Measurements from ENCODE around the gene DYRK1A.

DYRK1A gene

GRCh38 chr21:37455504-37455911 is 88.9 kb downstream of the DYRK1A start:
- CTCF ChIA-PET: interaction anchor here (0.6 kb wide), 1 partner anchor 459 kb away, joined by 3 read pairs; no protein-coding TSS in a partner anchor
- POLR2A ChIA-PET: interaction anchor here (0.8 kb wide), 1 partner anchor 108 kb away, joined by 3 read pairs; no protein-coding TSS in a partner anchor
- no peak overlapping the region for H3K4me3 ChIP-seq (ENCODE audit: low read depth, low read length)
- peaks cover 42% of the 10 kb centered on the region for H3K4me1 ChIP-seq (ENCODE audit: control insufficient read depth, insufficient read depth, low read length)
- H3K27ac ChIP-seq (ENCODE audit: extremely low read depth, low read depth, low read length): no peak overlapping the region
- no peak for TF ChIP-seq GFI1B (tag by site-specific recombination; IDR thresholded peaks at IDR 0.05)
- no peak for TF ChIP-seq ZSCAN18 (tag by site-specific recombination; IDR thresholded peaks at IDR 0.05)
- no peak for TF ChIP-seq ZNF184 (tag by site-specific recombination; IDR thresholded peaks at IDR 0.05)
- no peak for TF ChIP-seq OVOL3 (tag by site-specific recombination; IDR thresholded peaks at IDR 0.05)
- no peak for TF ChIP-seq ZNF544 (tag by site-specific recombination; IDR thresholded peaks at IDR 0.05)
- TF ChIP-seq, protein P1, sequence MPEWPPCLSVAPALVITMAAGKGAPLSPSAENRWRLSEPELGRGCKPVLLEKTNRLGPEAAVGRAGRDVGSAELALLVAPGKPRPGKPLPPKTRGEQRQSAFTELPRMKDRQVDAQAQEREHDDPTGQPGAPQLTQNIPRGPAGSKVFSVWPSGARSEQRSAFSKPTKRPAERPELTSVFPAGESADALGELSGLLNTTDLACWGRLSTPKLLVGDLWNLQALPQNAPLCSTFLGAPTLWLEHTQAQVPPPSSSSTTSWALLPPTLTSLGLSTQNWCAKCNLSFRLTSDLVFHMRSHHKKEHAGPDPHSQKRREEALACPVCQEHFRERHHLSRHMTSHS (tag by site-specific recombination; IDR thresholded peaks at IDR 0.05): no peak
- TF ChIP-seq ZNF146 (tag by site-specific recombination; IDR thresholded peaks at IDR 0.05): no peak
- H3K9me3 ChIP-seq (ENCODE audit: control insufficient read depth, insufficient read depth, low read depth, low read length): no peaks in the 10 kb centered on the region
- no peaks in the 10 kb centered on the region for H3K36me3 ChIP-seq (ENCODE audit: control insufficient read depth in 2 of 2, insufficient read depth in 1 of 2, low read length in 2 of 2)

GRCh38 chr21:37458669-37459276 is 92.2 kb downstream of the DYRK1A start:
- Histone ChIP-seq H3K27ac (ENCODE audit: extremely low read depth, low read depth, low read length) (0 out of 2 replicates have a peak overlapping the region, but pooled peaks have one; percentile 7), H3K36me3 (ENCODE audit: control insufficient read depth in 2 of 2, insufficient read depth in 1 of 2, low read length in 2 of 2) (no peaks in the 10 kb centered on the region), H3K9me3 (ENCODE audit: control insufficient read depth, insufficient read depth, low read depth, low read length) (no peaks in the 10 kb centered on the region), H3K4me1 (ENCODE audit: control insufficient read depth, insufficient read depth, low read length) (peaks cover 31% of the 10 kb centered on the region), H3K4me3 (ENCODE audit: low read depth, low read length) (no peak overlapping the region)
- TF ChIP-seq TRIM28 (IDR thresholded peaks at IDR 0.05; ENCODE audit: borderline replicate concordance, low read length): 0 out of 2 replicates have a peak, but pooled peaks have one; percentile 32
- TF ChIP-seq RBAK (tag by site-specific recombination; IDR thresholded peaks at IDR 0.05): no peak
- ChIA-PET POLR2A (no interaction called here), CTCF (interaction anchor here (0.7 to 1.8 kb wide), 5 partner anchors 13 to 645 kb away, joined by 3 to 5 read pairs (median 4); no protein-coding TSS in a partner anchor)

DNA sequence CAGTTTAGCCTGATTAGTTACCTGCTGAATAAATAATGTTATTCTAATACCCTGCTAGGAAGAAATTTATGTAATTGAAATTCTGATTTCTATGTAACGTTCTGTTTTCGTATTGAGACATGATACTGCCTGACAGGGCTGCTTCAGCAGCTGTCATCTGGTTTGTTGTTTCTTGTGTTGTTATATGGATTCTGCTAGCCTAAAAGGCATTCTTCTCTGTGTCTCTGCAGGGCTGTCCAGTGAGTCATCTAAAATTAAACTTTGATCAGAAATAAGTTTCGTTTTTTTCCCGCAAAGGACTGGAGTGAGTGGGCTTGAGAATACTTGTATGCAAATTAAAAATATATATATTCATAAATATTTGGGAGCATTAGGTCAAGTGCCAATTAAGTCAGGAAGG is 93.0 kb downstream of the DYRK1A start:
- ChIA-PET POLR2A (no interaction called here), CTCF (interaction anchor here (0.6 to 1.8 kb wide), 4 partner anchors 9 to 113 kb away, joined by 3 to 5 read pairs (median 3); no protein-coding TSS in a partner anchor)
- Histone ChIP-seq H3K4me3 (ENCODE audit: low read depth, low read length) (no peak overlapping the region), H3K4me1 (ENCODE audit: control insufficient read depth, insufficient read depth, low read length) (peaks cover 30% of the 10 kb centered on the region), H3K9me3 (ENCODE audit: control insufficient read depth, insufficient read depth, low read depth, low read length) (no peaks in the 10 kb centered on the region), H3K27ac (ENCODE audit: extremely low read depth, low read depth, low read length) (no peak overlapping the region), H3K36me3 (ENCODE audit: control insufficient read depth in 2 of 2, insufficient read depth in 1 of 2, low read length in 2 of 2) (no peaks in the 10 kb centered on the region)
- TF ChIP-seq, protein P2, sequence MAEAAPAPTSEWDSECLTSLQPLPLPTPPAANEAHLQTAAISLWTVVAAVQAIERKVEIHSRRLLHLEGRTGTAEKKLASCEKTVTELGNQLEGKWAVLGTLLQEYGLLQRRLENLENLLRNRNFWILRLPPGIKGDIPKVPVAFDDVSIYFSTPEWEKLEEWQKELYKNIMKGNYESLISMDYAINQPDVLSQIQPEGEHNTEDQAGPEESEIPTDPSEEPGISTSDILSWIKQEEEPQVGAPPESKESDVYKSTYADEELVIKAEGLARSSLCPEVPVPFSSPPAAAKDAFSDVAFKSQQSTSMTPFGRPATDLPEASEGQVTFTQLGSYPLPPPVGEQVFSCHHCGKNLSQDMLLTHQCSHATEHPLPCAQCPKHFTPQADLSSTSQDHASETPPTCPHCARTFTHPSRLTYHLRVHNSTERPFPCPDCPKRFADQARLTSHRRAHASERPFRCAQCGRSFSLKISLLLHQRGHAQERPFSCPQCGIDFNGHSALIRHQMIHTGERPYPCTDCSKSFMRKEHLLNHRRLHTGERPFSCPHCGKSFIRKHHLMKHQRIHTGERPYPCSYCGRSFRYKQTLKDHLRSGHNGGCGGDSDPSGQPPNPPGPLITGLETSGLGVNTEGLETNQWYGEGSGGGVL (tag by site-specific recombination; IDR thresholded peaks at IDR 0.05): no peak
- TF ChIP-seq ZNF558 (tag by site-specific recombination; IDR thresholded peaks at IDR 0.05) (no peak), ZNF311 (tag by site-specific recombination; IDR thresholded peaks at IDR 0.05; ENCODE audit: borderline replicate concordance) (no peak), ZNF16 (tag by site-specific recombination; IDR thresholded peaks at IDR 0.05; ENCODE audit: low read depth) (no peak), ZNF837 (tag by site-specific recombination; IDR thresholded peaks at IDR 0.05) (no peak), ZNF404 (tag by site-specific recombination; IDR thresholded peaks at IDR 0.05) (no peak), GLIS1 (tag by site-specific recombination; IDR thresholded peaks at IDR 0.05) (no peak), ZNF513 (tag by site-specific recombination; IDR thresholded peaks at IDR 0.05) (no peak), OSR2 (tag by site-specific recombination; IDR thresholded peaks at IDR 0.05) (peak; percentile 57; the same call in 1 of the 2 replicates)
- TF ChIP-seq, protein P3, sequence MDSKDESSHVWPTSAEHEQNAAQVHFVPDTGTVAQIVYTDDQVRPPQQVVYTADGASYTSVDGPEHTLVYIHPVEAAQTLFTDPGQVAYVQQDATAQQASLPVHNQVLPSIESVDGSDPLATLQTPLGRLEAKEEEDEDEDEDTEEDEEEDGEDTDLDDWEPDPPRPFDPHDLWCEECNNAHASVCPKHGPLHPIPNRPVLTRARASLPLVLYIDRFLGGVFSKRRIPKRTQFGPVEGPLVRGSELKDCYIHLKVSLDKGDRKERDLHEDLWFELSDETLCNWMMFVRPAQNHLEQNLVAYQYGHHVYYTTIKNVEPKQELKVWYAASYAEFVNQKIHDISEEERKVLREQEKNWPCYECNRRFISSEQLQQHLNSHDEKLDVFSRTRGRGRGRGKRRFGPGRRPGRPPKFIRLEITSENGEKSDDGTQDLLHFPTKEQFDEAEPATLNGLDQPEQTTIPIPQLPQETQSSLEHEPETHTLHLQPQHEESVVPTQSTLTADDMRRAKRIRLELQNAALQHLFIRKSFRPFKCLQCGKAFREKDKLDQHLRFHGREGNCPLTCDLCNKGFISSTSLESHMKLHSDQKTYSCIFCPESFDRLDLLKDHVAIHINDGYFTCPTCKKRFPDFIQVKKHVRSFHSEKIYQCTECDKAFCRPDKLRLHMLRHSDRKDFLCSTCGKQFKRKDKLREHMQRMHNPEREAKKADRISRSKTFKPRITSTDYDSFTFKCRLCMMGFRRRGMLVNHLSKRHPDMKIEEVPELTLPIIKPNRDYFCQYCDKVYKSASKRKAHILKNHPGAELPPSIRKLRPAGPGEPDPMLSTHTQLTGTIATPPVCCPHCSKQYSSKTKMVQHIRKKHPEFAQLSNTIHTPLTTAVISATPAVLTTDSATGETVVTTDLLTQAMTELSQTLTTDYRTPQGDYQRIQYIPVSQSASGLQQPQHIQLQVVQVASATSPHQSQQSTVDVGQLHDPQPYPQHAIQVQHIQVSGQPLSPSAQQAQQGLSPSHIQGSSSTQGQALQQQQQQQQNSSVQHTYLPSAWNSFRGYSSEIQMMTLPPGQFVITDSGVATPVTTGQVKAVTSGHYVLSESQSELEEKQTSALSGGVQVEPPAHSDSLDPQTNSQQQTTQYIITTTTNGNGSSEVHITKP (tag by site-specific recombination; IDR thresholded peaks at IDR 0.05): no peak
- TF ChIP-seq, protein P4, sequence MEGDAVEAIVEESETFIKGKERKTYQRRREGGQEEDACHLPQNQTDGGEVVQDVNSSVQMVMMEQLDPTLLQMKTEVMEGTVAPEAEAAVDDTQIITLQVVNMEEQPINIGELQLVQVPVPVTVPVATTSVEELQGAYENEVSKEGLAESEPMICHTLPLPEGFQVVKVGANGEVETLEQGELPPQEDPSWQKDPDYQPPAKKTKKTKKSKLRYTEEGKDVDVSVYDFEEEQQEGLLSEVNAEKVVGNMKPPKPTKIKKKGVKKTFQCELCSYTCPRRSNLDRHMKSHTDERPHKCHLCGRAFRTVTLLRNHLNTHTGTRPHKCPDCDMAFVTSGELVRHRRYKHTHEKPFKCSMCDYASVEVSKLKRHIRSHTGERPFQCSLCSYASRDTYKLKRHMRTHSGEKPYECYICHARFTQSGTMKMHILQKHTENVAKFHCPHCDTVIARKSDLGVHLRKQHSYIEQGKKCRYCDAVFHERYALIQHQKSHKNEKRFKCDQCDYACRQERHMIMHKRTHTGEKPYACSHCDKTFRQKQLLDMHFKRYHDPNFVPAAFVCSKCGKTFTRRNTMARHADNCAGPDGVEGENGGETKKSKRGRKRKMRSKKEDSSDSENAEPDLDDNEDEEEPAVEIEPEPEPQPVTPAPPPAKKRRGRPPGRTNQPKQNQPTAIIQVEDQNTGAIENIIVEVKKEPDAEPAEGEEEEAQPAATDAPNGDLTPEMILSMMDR (tag by site-specific recombination; IDR thresholded peaks at IDR 0.05): no peak

Data from HEK293 (cell line).